Natural killer cell (primary cell): ENCODE results near the gene LRP1B. TPM values are rescaled to one million over a fixed set of nuclear protein-coding genes. Genes with fewer than 3 reads are reported as not detected.

Experiments used
- ATAC-seq, 3 donors: fragments of 150-1000 bp in 2 of 3; fragments of 200-7000 bp in 1 of 3; cut with Tn5 transposase; 1 replicate in 1 of 3; 2 replicates in 2 of 3; pipeline ENCODE4 v1.10.0; 2021; ENCODE audit warnings: mild to moderate bottlenecking in 2 of 3, moderate library complexity in 2 of 3
- DNase-seq, 2 donors: peaks; one replicate each; pipeline versions ENCODE4 v3.0.0 to v3.0.0-alpha.2; 2013 to 2021; ENCODE audit warnings: mixed read lengths in 1 of 2
- H3K27ac ChIP-seq: one replicate; pipeline ENCODE4 v1.5.1; 2013; ENCODE audit warnings: mild to moderate bottlenecking, low read length
- H3K27me3 ChIP-seq: one replicate; pipeline ENCODE4 v1.6.1; 2013; ENCODE audit warnings: low read length; ENCODE audit not compliant: control insufficient read depth, insufficient read depth
- H3K36me3 ChIP-seq: one replicate; pipeline ENCODE4 v1.6.1; 2013; ENCODE audit warnings: low read length; ENCODE audit not compliant: control insufficient read depth, insufficient read depth
- H3K4me1 ChIP-seq: one replicate; pipeline ENCODE4 v1.6.1; 2013; ENCODE audit warnings: low read length; ENCODE audit not compliant: control insufficient read depth, insufficient read depth
- H3K4me3 ChIP-seq: one replicate; pipeline ENCODE4 v1.5.1; 2013; ENCODE audit warnings: low read length
- H3K9me3 ChIP-seq: one replicate; pipeline ENCODE4 v1.6.1; 2013; ENCODE audit warnings: low read length; ENCODE audit not compliant: control insufficient read depth, insufficient read depth
- H3K27ac Mint-ChIP-seq, 2 donors: one replicate each; pipeline ENCODE4 v1.8.0; 2022; ENCODE audit warnings: mild to moderate bottlenecking in 2 of 2, mixed read lengths in 2 of 2, moderate library complexity in 1 of 2
- H3K27me3 Mint-ChIP-seq, 2 donors: one replicate each; pipeline ENCODE4 v1.8.0; 2022; ENCODE audit warnings: low read depth in 2 of 2, mixed read lengths in 2 of 2
- H3K36me3 Mint-ChIP-seq: one replicate; pipeline ENCODE4 v1.8.0; 2022; ENCODE audit warnings: mixed read lengths
- H3K4me1 Mint-ChIP-seq, 2 donors: one replicate each; pipeline ENCODE4 v1.8.0; 2022; ENCODE audit warnings: mixed read lengths in 2 of 2
- H3K4me3 Mint-ChIP-seq: one replicate; pipeline ENCODE4 v1.8.0; 2022; ENCODE audit warnings: mild to moderate bottlenecking, moderate library complexity, mixed read lengths
- H3K9me3 Mint-ChIP-seq, 2 donors: one replicate each; pipeline ENCODE4 v1.8.0; 2022; ENCODE audit warnings: mixed read lengths in 2 of 2
- CTCF ChIP-seq: fragments of 200-600 bp; IDR thresholded peaks from one replicate; pipeline ENCODE4 v1.8.0; 2022; ENCODE audit warnings: antibody characterized with exemption
- WGBS: methylation state at CpG from one replicate; pipeline ENCODE4 v1.1.7; 2013; ENCODE audit warnings: missing lambda C conversion rate; ENCODE audit not compliant: insufficient coverage; 5-methylcytosine and 5-hydroxymethylcytosine counted together
- intact Hi-C: fragments of 100-400 bp; cut with micrococcal nuclease; formaldehyde crosslinking; loops from one replicate; pipeline ENCODE4 v1.14.2; 2022
- total RNA-seq, 4 donors: library from RNA; stranded (reverse); fragments of 120-200 nt in 1 of 4; gene quantifications; one replicate each; pipeline versions ENCODE4 v1.2.3 to v1.2.4, GENCODE V29; 2013 to 2022

The LRP1B gene
- total RNA-seq, 3 donors from 2014 or later (not counting 1 experiment from before 2014, with no cell fraction given), result 0.05 TPM; not detected in 2

GRCh38 chr2:141508806-141509595 is 621.8 kb downstream of the LRP1B start:
- no peak for TF ChIP-seq CTCF
- no peak overlapping the region for H3K27ac Mint-ChIP-seq
- Histone ChIP-seq H3K27ac (no peak overlapping the region), H3K9me3 (no peaks in the 10 kb centered on the region), H3K36me3 (no peaks in the 10 kb centered on the region), H3K4me1 (no peaks in the 10 kb centered on the region), H3K4me3 (no peak overlapping the region), H3K27me3 (no peaks in the 10 kb centered on the region)
- H3K36me3 Mint-ChIP-seq, result no peaks in the 10 kb centered on the region
- DNase-seq, result no peak
- intact Hi-C loops, result no loop called here
- no peaks in the 10 kb centered on the region for H3K27me3 Mint-ChIP-seq
- ATAC-seq, result no peak
- H3K4me1 Mint-ChIP-seq, result no peaks in the 10 kb centered on the region
- 83% methylated on average over 3 of the region's 5 CpGs for WGBS
- H3K9me3 Mint-ChIP-seq, result peaks cover 4% of the 10 kb centered on the region in 2 donors
- no peak overlapping the region for H3K4me3 Mint-ChIP-seq

GRCh38 chr2:141508086-141508752 is 622.6 kb downstream of the LRP1B start:
- Mint-ChIP-seq H3K9me3 (peaks cover 4 to 7% of the 10 kb centered on the region in 2 donors), H3K4me1 (no peaks in the 10 kb centered on the region)

GRCh38 chr2:141506135-141506534 is 624.7 kb downstream of the LRP1B start:
- WGBS, result 100% methylated on average over 1 of the region's 2 CpGs
- H3K9me3 Mint-ChIP-seq, result peaks cover 4 to 11% of the 10 kb centered on the region in 2 donors

More at GRCh38 chr2:141508086-141508752, 622.6 kb downstream of the LRP1B start:
- intact Hi-C loops, result no loop called here
- Histone ChIP-seq H3K9me3 (no peaks in the 10 kb centered on the region), H3K36me3 (no peaks in the 10 kb centered on the region), H3K4me3 (no peak overlapping the region), H3K27me3 (no peaks in the 10 kb centered on the region), H3K4me1 (no peaks in the 10 kb centered on the region), H3K27ac (no peak overlapping the region)
- ATAC-seq (no peak), DNase-seq (no peak)
- no peak for TF ChIP-seq CTCF
- H3K27me3 Mint-ChIP-seq, result no peaks in the 10 kb centered on the region
- no peak overlapping the region for H3K27ac Mint-ChIP-seq
- H3K4me3 Mint-ChIP-seq, result no peak overlapping the region
- no peaks in the 10 kb centered on the region for H3K36me3 Mint-ChIP-seq

More at GRCh38 chr2:141506135-141506534, 624.7 kb downstream of the LRP1B start:
- H3K9me3 ChIP-seq, result no peaks in the 10 kb centered on the region
- H3K27me3 Mint-ChIP-seq, result no peaks in the 10 kb centered on the region
- DNase-seq, result no peak
- H3K27me3 ChIP-seq, result no peaks in the 10 kb centered on the region
- no peaks in the 10 kb centered on the region for H3K36me3 Mint-ChIP-seq
- H3K4me3 ChIP-seq, result no peak overlapping the region
- no peaks in the 10 kb centered on the region for H3K4me1 ChIP-seq
- no peaks in the 10 kb centered on the region for H3K36me3 ChIP-seq
- no peak for TF ChIP-seq CTCF
- intact Hi-C loops, result no loop called here
- ATAC-seq, result no peak
- H3K4me1 Mint-ChIP-seq, result peaks cover 0 to 6% of the 10 kb centered on the region in 2 donors
- no peak overlapping the region for H3K4me3 Mint-ChIP-seq
- no peak overlapping the region for H3K27ac ChIP-seq
- H3K27ac Mint-ChIP-seq, result no peak overlapping the region
